Common myeloid progenitor, CD34-positive (primary cell): Measurements from ENCODE around the gene WDR33.

Source experiments
- CTCF ChIA-PET: fragments of 350-600 bp; sonication (Branson Sonifier 250); formaldehyde crosslinking; loops from one replicate; lab custom pipeline; 2021; ENCODE audit warnings: antibody characterized with exemption; lab: Charles Lee
- POLR2A ChIA-PET: fragments of 350-600 bp; sonication (Branson Sonifier 250); formaldehyde crosslinking; loops from one replicate; lab custom pipeline; 2021; ENCODE audit warnings: antibody characterized with exemption; lab: Charles Lee
- DNase-seq, 3 donors: peaks; one replicate each; pipeline versions ENCODE4 v3.0.0 to v3.0.0-alpha.2; 2013
- H3K27ac ChIP-seq, 2 experiments: 1 replicate in 1 of 2; 2 replicates in 1 of 2; pipeline ENCODE4 v1.7.0; 2013; ENCODE audit warnings: inconsistent platforms in 2 of 2, low read length in 2 of 2, mild to moderate bottlenecking in 2 of 2, low read depth in 1 of 2, moderate library complexity in 1 of 2; ENCODE audit not compliant: severe bottlenecking in 2 of 2, insufficient read depth in 1 of 2, poor library complexity in 1 of 2
- H3K27me3 ChIP-seq, 5 experiments: replicated peaks in 2 of 5; 1 replicate in 3 of 5; 2 replicates in 2 of 5; pipeline versions ENCODE4 v1.6.1 to v1.7.0; 2013; ENCODE audit warnings: low read length in 4 of 5, mild to moderate bottlenecking in 2 of 5, moderate library complexity in 2 of 5, inconsistent platforms in 1 of 5; ENCODE audit not compliant: insufficient read depth in 5 of 5, control insufficient read depth in 4 of 5
- H3K36me3 ChIP-seq, 4 experiments: 1 replicate in 2 of 4; 2 replicates in 2 of 4; pipeline versions ENCODE4 v1.6.1 to v1.7.0; 2013; ENCODE audit warnings: low read length in 3 of 4, control low read depth in 1 of 4, mild to moderate bottlenecking in 1 of 4; ENCODE audit not compliant: control insufficient read depth in 4 of 4, insufficient read depth in 4 of 4
- H3K4me1 ChIP-seq, 4 experiments: 1 replicate in 3 of 4; 2 replicates in 1 of 4; pipeline versions ENCODE4 v1.6.1 to v1.7.1; 2013; ENCODE audit warnings: low read length in 3 of 4, mild to moderate bottlenecking in 3 of 4, control low read depth in 1 of 4, inconsistent platforms in 1 of 4, moderate library complexity in 1 of 4; ENCODE audit not compliant: control insufficient read depth in 4 of 4, insufficient read depth in 4 of 4; ENCODE audit errors: control extremely low read depth in 1 of 4
- H3K4me3 ChIP-seq, 7 experiments: 1 replicate in 4 of 7; 2 replicates in 3 of 7; pipeline versions ENCODE4 v1.5.1 to v1.7.0; 2013; ENCODE audit warnings: mild to moderate bottlenecking in 7 of 7, low read length in 6 of 7, moderate library complexity in 6 of 7, inconsistent platforms in 2 of 7, low read depth in 2 of 7, control low read depth in 1 of 7; ENCODE audit not compliant: insufficient read depth in 4 of 7, control insufficient read depth in 1 of 7; ENCODE audit errors: extremely low read depth in 1 of 7
- H3K9me3 ChIP-seq, 5 experiments: 1 replicate in 4 of 5; 2 replicates in 1 of 5; pipeline versions ENCODE4 v1.6.1 to v1.7.1; 2013; ENCODE audit warnings: low read length in 4 of 5, mild to moderate bottlenecking in 2 of 5, inconsistent platforms in 1 of 5, low read depth in 1 of 5, moderate library complexity in 1 of 5; ENCODE audit not compliant: control insufficient read depth in 4 of 5, insufficient read depth in 2 of 5; ENCODE audit errors: control extremely low read depth in 1 of 5
- WGBS: methylation state at CpG from one replicate; pipeline ENCODE4 v1.1.5; 2013; ENCODE audit not compliant: insufficient coverage; 5-methylcytosine and 5-hydroxymethylcytosine counted together

WDR33 gene

GRCh38 chr2:127683757-127684156 is 127.2 kb downstream of the WDR33 start:
- Histone ChIP-seq H3K4me1 (peaks cover 0 to 4% (median 1%) of the 10 kb centered on the region in 4 experiments), H3K4me3 (no peak overlapping the region), H3K9me3 (peaks cover 0 to 9% (median 0%) of the 10 kb centered on the region in 5 experiments), H3K27ac (no peak overlapping the region), H3K36me3 (no peaks in the 10 kb centered on the region), H3K27me3 (no peaks in the 10 kb centered on the region)
- WGBS = 98% methylated on average over 12 of the region's 15 CpGs
- CTCF ChIA-PET = no interaction called here
- POLR2A ChIA-PET = no interaction called here
- no peak for DNase-seq

- CTCF ChIA-PET = no interaction called here
- Histone ChIP-seq H3K9me3 (peaks cover 0 to 2% (median 0%) of the 10 kb centered on the region in 5 experiments), H3K36me3 (no peaks in the 10 kb centered on the region), H3K4me1 (peaks cover 0 to 4% (median 1%) of the 10 kb centered on the region in 4 experiments), H3K27ac (no peak overlapping the region), H3K27me3 (peaks cover 0 to 3% (median under 1%) of the 10 kb centered on the region in 5 experiments), H3K4me3 (no peak overlapping the region)
- DNase-seq = no peak
- POLR2A ChIA-PET = no interaction called here
Measured at GRCh38 chr2:127683056-127683455, 127.9 kb downstream of the WDR33 start.

GRCh38 chr2:127681976-127682857 is 128.8 kb downstream of the WDR33 start:
- WGBS = 100% methylated on average over 4 of the region's 6 CpGs
- ChIA-PET POLR2A (no interaction called here), CTCF (no interaction called here)

GRCh38 chr2:127681288-127681804 is 129.6 kb downstream of the WDR33 start:
- Histone ChIP-seq H3K4me1 (peaks cover 0 to 4% (median 1%) of the 10 kb centered on the region in 4 experiments), H3K9me3 (no peaks in the 10 kb centered on the region), H3K27me3 (peaks cover 0 to 20% (median 9%) of the 10 kb centered on the region in 5 experiments), H3K27ac (no peak overlapping the region), H3K36me3 (no peaks in the 10 kb centered on the region), H3K4me3 (peak overlapping the region in 1 of 7 experiments; percentile 13)
- 48% methylated on average over 24 of the region's 25 CpGs for WGBS
- peak in 2 of 3 donors; percentile 13 to 35 for DNase-seq
- POLR2A ChIA-PET = no interaction called here
- CTCF ChIA-PET = no interaction called here

More at GRCh38 chr2:127681976-127682857, 128.8 kb downstream of the WDR33 start:
- no peak for DNase-seq
- no peaks in the 10 kb centered on the region for H3K36me3 ChIP-seq
- H3K4me1 ChIP-seq = peaks cover 0 to 4% (median 1%) of the 10 kb centered on the region in 4 experiments
- H3K9me3 ChIP-seq = no peaks in the 10 kb centered on the region
- peaks cover 0 to 12% (median 9%) of the 10 kb centered on the region in 5 experiments for H3K27me3 ChIP-seq
- H3K4me3 ChIP-seq = no peak overlapping the region
- H3K27ac ChIP-seq = no peak overlapping the region

- DNase-seq = no peak
- H3K4me1 ChIP-seq = peaks cover 0 to 4% (median 1%) of the 10 kb centered on the region in 4 experiments
Measured at GRCh38 chr2:127680706-127681287, 130.2 kb downstream of the WDR33 start.

GRCh38 chr2:127679680-127680361 is 131.2 kb downstream of the WDR33 start:
- H3K27ac ChIP-seq = no peak overlapping the region
- H3K9me3 ChIP-seq = no peaks in the 10 kb centered on the region
- CTCF ChIA-PET = interaction anchor here (1.1 to 1.4 kb wide), 5 partner anchors 8 to 88 kb away, joined by 3 to 5 read pairs (median 3); no protein-coding TSS in a partner anchor
- no peaks in the 10 kb centered on the region for H3K36me3 ChIP-seq
- DNase-seq = no peak
- H3K27me3 ChIP-seq = peaks cover 3 to 32% (median 16%) of the 10 kb centered on the region in 5 experiments
- POLR2A ChIA-PET = no interaction called here
- H3K4me1 ChIP-seq = peaks cover 0 to 7% (median 4%) of the 10 kb centered on the region in 4 experiments
- 92% methylated on average over 14 of the region's 15 CpGs for WGBS
- no peak overlapping the region for H3K4me3 ChIP-seq

More at GRCh38 chr2:127680706-127681287, 130.2 kb downstream of the WDR33 start:
- Histone ChIP-seq H3K27ac (no peak overlapping the region), H3K9me3 (no peaks in the 10 kb centered on the region), H3K4me3 (no peak overlapping the region), H3K27me3 (peaks cover 2 to 25% (median 13%) of the 10 kb centered on the region in 5 experiments), H3K36me3 (no peaks in the 10 kb centered on the region)
- ChIA-PET POLR2A (no interaction called here), CTCF (interaction anchor here (1.2 to 1.4 kb wide), 2 partner anchors 9 to 89 kb away, joined by 3 to 5 read pairs; no protein-coding TSS in a partner anchor)
- 87% methylated on average over 10 of the region's 19 CpGs for WGBS
